ENCODE data around the gene ARG2.

Gene ARG2

GRCh38 chr14:67650694-67651093 is 31.0 kb downstream of the ARG2 start:
- Histone ChIP-seq H3K79me1 (ENCODE audit: low read length) (no peaks in the 10 kb centered on the region), H4K12ac (ENCODE audit: low read depth, low read length) (no peak overlapping the region), H3K18ac (ENCODE audit: low read length) (no peak overlapping the region), H3K9ac (ENCODE audit: low read length) (no peak overlapping the region), H3K36me3 (ENCODE audit: control insufficient read depth in 1 of 2, insufficient read depth in 2 of 2, low read length in 2 of 2) (peaks cover 9 to 49% of the 10 kb centered on the region in 2 experiments), H3K4me1 (ENCODE audit: control insufficient read depth in 1 of 2, insufficient read depth in 2 of 2, low read length in 2 of 2) (no peaks in the 10 kb centered on the region), H3K9me3 (ENCODE audit: insufficient read depth, low read depth, low read length) (no peaks in the 10 kb centered on the region), H4K91ac (ENCODE audit: low read depth, low read length) (no peak overlapping the region), H2BK120ac (ENCODE audit: insufficient read depth, low read length, poor library complexity) (no peak overlapping the region), H3K23ac (ENCODE audit: low read length) (no peak overlapping the region), H4K8ac (ENCODE audit: low read depth, low read length) (no peak overlapping the region), H2AK5ac (ENCODE audit: low read length) (no peak overlapping the region), H2BK12ac (ENCODE audit: low read length) (no peak overlapping the region), H2AFZ (ENCODE audit: insufficient read depth, low read length, poor library complexity) (no peak overlapping the region), H3K27ac (ENCODE audit: low read depth, low read length) (no peak overlapping the region), H3K4ac (ENCODE audit: low read depth, low read length) (no peak overlapping the region), H3K14ac (ENCODE audit: low read length) (no peak overlapping the region), H3K27me3 (ENCODE audit: insufficient read depth, low read length) (no peaks in the 10 kb centered on the region), H3K79me2 (ENCODE audit: control insufficient read depth, insufficient read depth, low read length, poor library complexity) (no peaks in the 10 kb centered on the region), H2BK5ac (ENCODE audit: low read depth, low read length, poor library complexity) (no peak overlapping the region), H3K4me3 (ENCODE audit: low read depth, low read length) (no peak overlapping the region), H3K4me2 (ENCODE audit: low read length) (no peak overlapping the region)
- no CpG with 5 or more reads among the region's 2 CpGs for WGBS (ENCODE audit: extremely low coverage, insufficient coverage, insufficient read length)
- DNase-seq = peak in 1 of 2 donors; percentile 40

DNA sequence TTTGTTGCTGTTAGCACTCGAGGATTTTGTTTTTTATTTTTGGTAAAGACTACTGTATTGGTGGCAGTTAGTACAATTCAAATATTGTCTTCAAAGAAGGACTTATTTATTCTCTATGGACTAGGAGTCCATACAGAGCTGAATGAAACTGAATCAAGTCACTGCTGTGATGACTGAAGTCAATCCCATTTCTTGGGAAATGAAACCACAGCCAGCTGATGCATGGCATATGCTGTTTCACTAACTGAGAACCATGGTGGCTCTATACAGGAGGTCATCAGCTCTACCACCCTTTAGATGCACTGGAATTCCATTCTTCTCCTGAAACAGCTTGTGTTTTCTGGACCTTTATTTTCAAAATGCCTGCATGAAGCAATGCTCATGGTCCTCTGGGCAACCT is 32.5 kb downstream of the ARG2 start:
- peaks cover 15 to 51% of the 10 kb centered on the region in 2 experiments for H3K36me3 ChIP-seq (ENCODE audit: control insufficient read depth in 1 of 2, insufficient read depth in 2 of 2, low read length in 2 of 2)
- H2AK5ac ChIP-seq (ENCODE audit: low read length) = no peak overlapping the region
- H3K4me3 ChIP-seq (ENCODE audit: low read depth, low read length) = no peak overlapping the region
- no peak overlapping the region for H3K18ac ChIP-seq (ENCODE audit: low read length)
- no peak overlapping the region for H2AFZ ChIP-seq (ENCODE audit: insufficient read depth, low read length, poor library complexity)
- H3K9me3 ChIP-seq (ENCODE audit: insufficient read depth, low read depth, low read length) = no peaks in the 10 kb centered on the region
- no peak overlapping the region for H3K27ac ChIP-seq (ENCODE audit: low read depth, low read length)
- H2BK120ac ChIP-seq (ENCODE audit: insufficient read depth, low read length, poor library complexity) = no peak overlapping the region
- H3K79me1 ChIP-seq (ENCODE audit: low read length) = no peaks in the 10 kb centered on the region
- no peak overlapping the region for H2BK12ac ChIP-seq (ENCODE audit: low read length)
- no peaks in the 10 kb centered on the region for H3K27me3 ChIP-seq (ENCODE audit: insufficient read depth, low read length)
- H2BK5ac ChIP-seq (ENCODE audit: low read depth, low read length, poor library complexity) = no peak overlapping the region
- H3K14ac ChIP-seq (ENCODE audit: low read length) = no peak overlapping the region
- no peak overlapping the region for H4K91ac ChIP-seq (ENCODE audit: low read depth, low read length)
- no CpG with 5 or more reads among the region's 1 CpG for WGBS (ENCODE audit: extremely low coverage, insufficient coverage, insufficient read length)
- no peak overlapping the region for H3K9ac ChIP-seq (ENCODE audit: low read length)
- no peaks in the 10 kb centered on the region for H3K79me2 ChIP-seq (ENCODE audit: control insufficient read depth, insufficient read depth, low read length, poor library complexity)
- no peak overlapping the region for H3K23ac ChIP-seq (ENCODE audit: low read length)
- H3K4ac ChIP-seq (ENCODE audit: low read depth, low read length) = no peak overlapping the region
- H3K4me1 ChIP-seq (ENCODE audit: control insufficient read depth in 1 of 2, insufficient read depth in 2 of 2, low read length in 2 of 2) = no peaks in the 10 kb centered on the region
- DNase-seq = no peak
- H4K12ac ChIP-seq (ENCODE audit: low read depth, low read length) = no peak overlapping the region
- H4K8ac ChIP-seq (ENCODE audit: low read depth, low read length) = no peak overlapping the region
- no peak overlapping the region for H3K4me2 ChIP-seq (ENCODE audit: low read length)

DNA sequence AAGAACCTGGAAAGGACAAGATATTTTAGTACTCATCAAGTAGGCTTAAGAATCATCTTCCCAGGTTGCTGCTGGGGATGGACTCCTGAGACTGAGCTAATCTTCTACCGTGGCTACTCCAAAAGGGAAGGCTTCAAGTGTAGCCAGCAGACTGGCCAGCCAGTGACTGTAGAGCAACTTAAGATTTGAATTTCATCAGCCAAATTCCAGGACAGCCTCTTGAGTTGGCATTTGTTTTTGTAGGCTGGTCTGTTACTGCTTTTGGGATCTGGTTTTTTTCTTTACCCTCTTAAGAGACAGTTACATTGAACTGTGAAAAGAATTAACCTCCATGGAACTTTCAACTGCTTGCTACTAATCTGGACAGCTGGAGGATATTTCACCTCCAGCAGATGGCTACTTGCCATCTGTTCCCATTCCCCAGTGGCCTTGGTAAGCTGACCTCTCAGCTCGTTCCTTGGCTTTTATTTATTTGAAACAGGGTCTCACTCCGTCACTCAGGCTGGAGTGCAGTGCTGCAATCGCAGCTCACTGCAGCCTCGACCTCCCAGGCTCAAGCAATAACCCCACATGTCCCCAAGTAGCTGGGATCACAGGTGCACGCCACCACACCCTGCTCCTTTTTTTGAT is 34.0 kb downstream of the ARG2 start:
- Histone ChIP-seq H2BK12ac (ENCODE audit: low read length) (no peak overlapping the region), H3K18ac (ENCODE audit: low read length) (no peak overlapping the region), H3K36me3 (ENCODE audit: control insufficient read depth in 1 of 2, insufficient read depth in 2 of 2, low read length in 2 of 2) (peaks cover 20 to 54% of the 10 kb centered on the region in 2 experiments), H3K79me1 (ENCODE audit: low read length) (no peaks in the 10 kb centered on the region), H3K27ac (ENCODE audit: low read depth, low read length) (no peak overlapping the region), H3K23ac (ENCODE audit: low read length) (no peak overlapping the region), H4K8ac (ENCODE audit: low read depth, low read length) (no peak overlapping the region), H2BK120ac (ENCODE audit: insufficient read depth, low read length, poor library complexity) (no peak overlapping the region), H3K4me2 (ENCODE audit: low read length) (no peak overlapping the region), H4K12ac (ENCODE audit: low read depth, low read length) (no peak overlapping the region), H2BK5ac (ENCODE audit: low read depth, low read length, poor library complexity) (no peak overlapping the region), H2AK5ac (ENCODE audit: low read length) (no peak overlapping the region), H2AFZ (ENCODE audit: insufficient read depth, low read length, poor library complexity) (no peak overlapping the region), H3K14ac (ENCODE audit: low read length) (no peak overlapping the region), H3K9me3 (ENCODE audit: insufficient read depth, low read depth, low read length) (no peaks in the 10 kb centered on the region), H3K4me1 (ENCODE audit: control insufficient read depth in 1 of 2, insufficient read depth in 2 of 2, low read length in 2 of 2) (no peaks in the 10 kb centered on the region), H3K4me3 (ENCODE audit: low read depth, low read length) (no peak overlapping the region), H4K91ac (ENCODE audit: low read depth, low read length) (no peak overlapping the region), H3K79me2 (ENCODE audit: control insufficient read depth, insufficient read depth, low read length, poor library complexity) (no peaks in the 10 kb centered on the region), H3K9ac (ENCODE audit: low read length) (no peak overlapping the region), H3K27me3 (ENCODE audit: insufficient read depth, low read length) (no peaks in the 10 kb centered on the region), H3K4ac (ENCODE audit: low read depth, low read length) (no peak overlapping the region)
- no peak for DNase-seq
- WGBS (ENCODE audit: extremely low coverage, insufficient coverage, insufficient read length) = no CpG with 5 or more reads among the region's 6 CpGs

DNA sequence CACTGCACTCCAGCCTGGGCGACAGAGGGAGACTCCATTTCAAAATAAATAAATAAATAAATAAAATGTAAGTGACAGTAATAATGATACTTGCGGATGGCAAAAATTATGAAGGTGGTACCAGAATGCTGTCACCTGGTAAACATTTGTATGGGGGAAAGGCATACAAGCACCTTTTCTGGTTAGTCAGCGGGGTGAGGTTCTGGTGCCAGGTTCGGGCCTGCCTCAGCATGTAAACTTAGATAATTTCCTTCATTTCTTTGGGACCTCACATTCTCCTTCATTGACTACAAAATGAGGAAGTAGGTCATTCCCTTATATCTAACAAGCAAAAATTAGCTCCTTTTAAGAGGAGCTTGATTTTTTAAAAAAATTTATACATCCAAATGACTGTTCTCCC is 43.9 kb downstream of the ARG2 start:
- Histone ChIP-seq H3K14ac (ENCODE audit: low read length) (no peak overlapping the region), H3K36me3 (ENCODE audit: control insufficient read depth in 1 of 2, insufficient read depth in 2 of 2, low read length in 2 of 2) (peaks cover 4 to 7% of the 10 kb centered on the region in 2 experiments), H4K91ac (ENCODE audit: low read depth, low read length) (no peak overlapping the region), H2BK120ac (ENCODE audit: insufficient read depth, low read length, poor library complexity) (no peak overlapping the region), H3K4me2 (ENCODE audit: low read length) (no peak overlapping the region), H2AFZ (ENCODE audit: insufficient read depth, low read length, poor library complexity) (no peak overlapping the region), H3K79me1 (ENCODE audit: low read length) (no peaks in the 10 kb centered on the region), H2BK5ac (ENCODE audit: low read depth, low read length, poor library complexity) (no peak overlapping the region), H4K12ac (ENCODE audit: low read depth, low read length) (no peak overlapping the region), H3K79me2 (ENCODE audit: control insufficient read depth, insufficient read depth, low read length, poor library complexity) (peaks cover 1% of the 10 kb centered on the region), H3K9ac (ENCODE audit: low read length) (no peak overlapping the region), H4K8ac (ENCODE audit: low read depth, low read length) (no peak overlapping the region), H3K4me1 (ENCODE audit: control insufficient read depth in 1 of 2, insufficient read depth in 2 of 2, low read length in 2 of 2) (no peaks in the 10 kb centered on the region), H3K27me3 (ENCODE audit: insufficient read depth, low read length) (no peaks in the 10 kb centered on the region), H2AK5ac (ENCODE audit: low read length) (no peak overlapping the region), H3K4ac (ENCODE audit: low read depth, low read length) (no peak overlapping the region), H3K4me3 (ENCODE audit: low read depth, low read length) (no peak overlapping the region), H3K23ac (ENCODE audit: low read length) (no peak overlapping the region), H3K18ac (ENCODE audit: low read length) (no peak overlapping the region), H2BK12ac (ENCODE audit: low read length) (no peak overlapping the region), H3K27ac (ENCODE audit: low read depth, low read length) (no peak overlapping the region), H3K9me3 (ENCODE audit: insufficient read depth, low read depth, low read length) (no peaks in the 10 kb centered on the region)
- DNase-seq = no peak
- WGBS (ENCODE audit: extremely low coverage, insufficient coverage, insufficient read length) = no CpG with 5 or more reads among the region's 4 CpGs
